Brain microvascular endothelial cell (primary cell): ENCODE data around the gene NUMBL.

Experiments
- DNase-seq: peaks from one replicate; pipeline ENCODE4 v3.0.0-alpha.2; 2020
- H3K27ac ChIP-seq: fragments of 250-450 bp; sonication (Bioruptor Pico); 2 replicates; pipeline ENCODE4 v1.5.1; 2020; ENCODE audit warnings: mild to moderate bottlenecking, moderate library complexity
- H3K27me3 ChIP-seq: fragments of 250-450 bp; sonication (Bioruptor Pico); replicated peaks from 2 replicates; pipeline ENCODE4 v1.5.1; 2020; ENCODE audit warnings: mild to moderate bottlenecking
- H3K36me3 ChIP-seq: fragments of 250-450 bp; sonication (Bioruptor Pico); replicated peaks from 2 replicates; pipeline ENCODE4 v1.5.1; 2020; ENCODE audit warnings: mild to moderate bottlenecking
- H3K4me3 ChIP-seq: 2 replicates; pipeline ENCODE4 v1.5.1; 2011; ENCODE audit warnings: low read depth, mild to moderate bottlenecking, control low read depth, low read length, moderate library complexity
- CTCF ChIP-seq: IDR thresholded peaks from 2 replicates; pipeline ENCODE4 v1.5.1; 2011; ENCODE audit warnings: low read depth, mild to moderate bottlenecking, moderate library complexity, low read length, control low read depth, inconsistent platforms; ENCODE audit errors: missing control alignments
- in situ Hi-C: cut with HindIII; loops from 2 replicates; pipeline ENCODE4 v1.10.0; 2017; ENCODE audit warnings: low sequenced_read_pairs, low pct_ligation_motif_present

The NUMBL gene

GRCh38 chr19:40639638-40639982 is 50.8 kb downstream of the NUMBL start:
- Histone ChIP-seq H3K36me3 (no peaks in the 10 kb centered on the region), H3K27me3 (no peaks in the 10 kb centered on the region), H3K4me3 (no peak overlapping the region), H3K27ac (no peak overlapping the region)
- in situ Hi-C loops: no loop called here
- no peak for TF ChIP-seq CTCF
- DNase-seq: no peak

- H3K27ac ChIP-seq: no peak overlapping the region
- H3K27me3 ChIP-seq: no peaks in the 10 kb centered on the region
- no peak overlapping the region for H3K4me3 ChIP-seq
- no peaks in the 10 kb centered on the region for H3K36me3 ChIP-seq
- in situ Hi-C loops: no loop called here
- TF ChIP-seq CTCF: no peak
- DNase-seq: no peak
Measured at GRCh38 chr19:40638327-40638726, 52.1 kb downstream of the NUMBL start.

GRCh38 chr19:40633207-40633606 is 57.2 kb downstream of the NUMBL start:
- Histone ChIP-seq H3K4me3 (no peak overlapping the region), H3K36me3 (no peaks in the 10 kb centered on the region), H3K27me3 (no peaks in the 10 kb centered on the region), H3K27ac (no peak overlapping the region)
- in situ Hi-C loops: no loop called here
- DNase-seq: peak; percentile 47
- TF ChIP-seq CTCF: no peak

- DNase-seq: no peak
- H3K27me3 ChIP-seq: no peaks in the 10 kb centered on the region
- no peak overlapping the region for H3K4me3 ChIP-seq
- H3K27ac ChIP-seq: no peak overlapping the region
- TF ChIP-seq CTCF: no peak
- no peaks in the 10 kb centered on the region for H3K36me3 ChIP-seq
- in situ Hi-C loops: no loop called here
Measured at GRCh38 chr19:40632311-40633036, 58.0 kb downstream of the NUMBL start.

- H3K36me3 ChIP-seq: no peaks in the 10 kb centered on the region
- DNase-seq: no peak
- in situ Hi-C loops: no loop called here
- no peak for TF ChIP-seq CTCF
- no peak overlapping the region for H3K27ac ChIP-seq
- no peaks in the 10 kb centered on the region for H3K27me3 ChIP-seq
- H3K4me3 ChIP-seq: no peak overlapping the region
Measured at GRCh38 chr19:40630571-40631160, 59.8 kb downstream of the NUMBL start.

GRCh38 chr19:40629346-40629745 is 61.1 kb downstream of the NUMBL start:
- Histone ChIP-seq H3K27me3 (no peaks in the 10 kb centered on the region), H3K27ac (no peak overlapping the region), H3K36me3 (peaks cover under 1% of the 10 kb centered on the region), H3K4me3 (no peak overlapping the region)
- TF ChIP-seq CTCF: no peak
- no peak for DNase-seq
- in situ Hi-C loops: no loop called here
